ENCODE data around the gene DCX.

The DCX gene

DNA sequence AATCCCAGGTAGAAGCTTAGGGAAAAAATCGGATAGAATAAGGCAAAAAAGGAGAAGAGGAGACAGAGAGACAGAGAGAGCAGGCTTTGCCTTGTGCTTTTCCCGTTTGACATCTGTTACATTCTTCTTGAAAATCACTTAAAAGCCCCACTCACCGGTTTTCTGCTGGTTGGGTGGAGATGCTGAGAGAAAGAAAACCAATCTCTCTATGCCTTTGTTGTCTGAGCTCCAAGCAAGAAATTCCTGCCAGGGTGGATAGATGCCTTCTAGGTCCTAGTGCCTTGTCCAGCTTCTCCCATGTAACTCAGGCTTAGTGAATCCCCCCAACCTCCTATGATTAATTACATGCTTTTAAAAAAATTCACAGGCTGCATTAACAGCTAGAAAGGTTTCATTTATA is at the start of gene DCX:
TSS of gene DCX (minus strand) at position 210 of the 400 bp plus-strand sequence. CDS start 1,794 bp downstream, outside the sequence.
- in situ Hi-C loops (cut with HindIII; ENCODE audit: low pct_ligation_motif_present, low pct_unique_long_range_greater_than_20kb, low sequenced_read_pairs), result no loop called here
- DNase-seq, result no peak

DNA sequence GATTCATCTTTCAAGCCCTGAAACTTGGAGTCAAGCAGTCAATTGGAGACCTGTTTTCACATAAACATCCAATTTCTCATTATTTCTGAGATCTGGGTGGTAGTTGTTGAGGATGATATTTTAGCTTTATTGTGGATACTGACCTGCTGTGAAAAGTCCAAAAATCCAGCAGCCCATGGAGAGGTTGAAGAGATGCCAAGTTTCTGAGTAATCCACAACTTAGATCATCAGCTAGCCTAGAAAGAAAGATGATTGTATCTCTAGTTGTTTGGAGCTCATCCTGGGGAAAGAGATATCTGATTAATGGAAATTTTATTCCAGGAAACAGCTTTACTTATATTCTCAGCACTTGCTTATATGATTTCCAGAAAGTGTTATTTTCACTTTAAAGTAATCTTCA is 48.6 kb upstream of the DCX start:
- DNase-seq, result no peak
- in situ Hi-C loops (cut with HindIII; ENCODE audit: low pct_ligation_motif_present, low pct_unique_long_range_greater_than_20kb, low sequenced_read_pairs), result no loop called here

DNA sequence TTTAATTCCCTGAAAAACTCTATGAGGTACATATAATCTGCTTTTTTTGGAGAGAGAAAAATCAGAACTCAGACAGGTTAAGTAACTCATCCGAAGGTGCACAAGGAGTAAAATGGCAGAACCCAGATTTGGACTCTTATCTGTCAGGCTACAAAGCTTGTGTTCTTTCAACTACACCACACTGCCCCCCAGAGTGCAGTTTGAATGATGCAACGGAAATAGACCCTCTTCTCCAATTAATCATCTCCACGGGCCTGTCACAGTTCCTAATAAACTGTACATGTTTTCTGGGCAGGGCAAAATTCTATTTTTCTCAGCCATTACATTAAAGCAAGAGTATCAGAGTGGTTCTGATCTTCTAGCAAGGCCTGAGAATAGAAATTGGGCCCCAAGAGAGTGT is 35.3 kb upstream of the DCX start:
- DNase-seq, result peak; percentile 23

DNA sequence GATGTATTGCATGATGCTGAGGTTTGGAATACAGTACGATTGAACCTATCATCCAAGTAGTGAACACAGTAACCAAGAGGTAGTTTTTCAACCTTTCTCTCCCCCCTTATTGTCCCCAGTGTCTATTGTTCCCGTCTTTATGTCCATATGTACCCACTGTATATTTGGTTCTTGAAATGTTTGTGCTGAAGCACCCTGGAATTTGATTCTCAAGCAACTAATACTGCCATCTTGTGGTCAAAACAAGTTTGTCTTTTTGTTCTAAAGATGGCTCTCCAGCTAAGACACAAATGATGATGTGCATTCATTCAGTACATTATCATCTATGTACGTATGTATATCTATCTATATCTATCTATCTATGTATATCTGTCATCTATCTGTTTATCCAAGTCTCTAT is 33.5 kb upstream of the DCX start:
- DNase-seq, result peak; percentile 39

More for the DNA sequence above, 35.3 kb upstream of the DCX start:
- in situ Hi-C loops (cut with HindIII; ENCODE audit: low pct_ligation_motif_present, low pct_unique_long_range_greater_than_20kb, low sequenced_read_pairs), result no loop called here

DNA sequence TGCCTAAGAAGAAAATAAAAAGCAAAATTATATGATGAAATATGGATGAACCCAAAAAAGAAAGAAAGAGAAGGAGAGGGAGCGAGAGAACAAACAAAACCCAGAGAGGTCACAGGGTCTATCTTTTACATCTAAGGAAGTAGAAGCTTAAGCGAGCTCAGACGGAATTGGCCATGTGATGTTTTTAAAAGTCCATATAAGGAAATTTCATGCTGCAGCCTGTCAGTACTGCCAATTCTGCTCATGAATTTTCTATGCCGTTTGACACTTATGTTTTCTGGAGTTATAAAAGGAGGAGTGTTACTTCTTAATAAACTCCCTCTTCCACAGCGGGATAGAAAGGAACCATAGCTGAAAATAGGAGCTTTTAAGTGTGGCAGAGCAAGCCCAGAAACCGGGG is 32.9 kb upstream of the DCX start:
- in situ Hi-C loops (cut with HindIII; ENCODE audit: low pct_ligation_motif_present, low pct_unique_long_range_greater_than_20kb, low sequenced_read_pairs), result no loop called here
- no peak for DNase-seq

More for the DNA sequence above, 33.5 kb upstream of the DCX start:
- in situ Hi-C loops (cut with HindIII; ENCODE audit: low pct_ligation_motif_present, low pct_unique_long_range_greater_than_20kb, low sequenced_read_pairs), result no loop called here

DNA sequence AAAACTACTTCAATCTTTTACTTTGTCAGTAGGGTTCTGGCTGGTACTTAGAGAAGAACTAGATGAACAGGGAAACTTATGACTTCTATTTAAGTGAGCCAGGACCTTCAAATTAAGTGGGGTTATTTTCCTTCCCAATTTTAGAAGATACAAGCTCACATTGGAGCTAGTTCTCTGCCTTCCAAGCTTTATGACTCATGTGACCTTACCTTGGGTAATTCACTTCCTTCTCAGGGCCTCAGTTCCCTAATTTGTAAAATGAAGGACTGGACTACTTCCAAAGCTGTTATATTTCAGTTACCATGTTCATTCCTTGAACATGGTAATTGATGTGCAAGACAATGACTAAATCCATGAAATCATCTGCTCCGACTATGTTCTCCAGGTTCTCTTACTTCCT is 32.0 kb upstream of the DCX start:
- in situ Hi-C loops (cut with HindIII; ENCODE audit: low pct_ligation_motif_present, low pct_unique_long_range_greater_than_20kb, low sequenced_read_pairs), result no loop called here
- no peak for DNase-seq

DNA sequence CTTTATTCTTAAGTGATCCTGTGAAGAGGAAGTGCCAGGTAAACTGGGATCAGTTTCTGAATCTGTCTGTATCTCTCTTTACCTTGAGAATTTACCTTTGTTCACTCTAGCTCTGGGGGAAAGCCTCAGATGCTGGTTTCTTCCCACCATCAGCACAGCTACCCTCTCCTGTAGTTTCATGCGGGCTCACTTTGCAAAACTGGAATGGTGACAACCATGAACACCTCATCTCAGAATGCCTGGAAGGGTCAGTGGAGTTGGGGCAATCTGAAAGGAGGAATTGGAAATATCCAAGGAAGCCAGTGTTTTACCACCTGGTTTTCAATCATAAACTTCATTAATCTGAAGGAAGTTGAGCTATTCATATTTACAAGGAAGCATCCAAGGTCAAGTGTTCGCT is 30.8 kb upstream of the DCX start:
- DNase-seq, result no peak
- in situ Hi-C loops (cut with HindIII; ENCODE audit: low pct_ligation_motif_present, low pct_unique_long_range_greater_than_20kb, low sequenced_read_pairs), result no loop called here

DNA sequence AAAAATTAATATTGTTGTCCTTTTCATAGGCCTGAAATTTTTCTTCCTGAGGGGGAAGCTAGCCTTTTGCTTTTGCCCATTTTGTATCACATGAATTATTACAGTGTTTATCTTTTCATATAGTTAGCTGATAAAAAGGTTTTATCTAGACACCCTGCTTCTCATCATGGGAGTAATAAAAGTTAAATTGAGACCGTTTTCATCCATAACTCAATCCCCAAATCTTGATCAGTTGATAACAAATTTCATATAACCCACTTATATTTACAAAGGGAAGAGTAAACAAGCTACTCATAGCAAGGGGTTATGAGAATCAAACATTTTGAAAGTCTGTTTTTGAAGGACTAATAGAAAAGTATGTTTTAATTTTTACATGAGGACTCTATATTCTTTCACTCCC is 23.5 kb upstream of the DCX start:
- no peak for DNase-seq
- in situ Hi-C loops (cut with HindIII; ENCODE audit: low pct_ligation_motif_present, low pct_unique_long_range_greater_than_20kb, low sequenced_read_pairs), result no loop called here

DNA sequence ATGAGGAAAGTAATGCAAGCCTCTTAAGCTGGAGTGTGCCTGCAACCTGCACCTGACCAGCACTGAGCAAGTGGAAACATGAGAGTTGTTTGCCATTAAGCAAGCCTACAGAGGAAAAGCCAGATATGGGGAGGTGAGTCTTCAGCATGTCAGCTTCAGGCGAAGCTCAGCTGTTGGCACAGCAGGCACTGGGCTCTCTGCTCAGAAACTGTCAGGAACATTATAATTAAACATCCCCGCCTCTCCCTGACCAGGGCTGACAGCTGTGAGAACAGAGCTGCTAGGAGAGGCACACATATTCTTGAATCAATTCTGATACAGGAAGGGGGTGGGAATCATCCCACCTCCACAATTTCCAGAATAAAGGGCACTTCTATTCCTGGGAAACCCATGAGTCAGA is 19.0 kb upstream of the DCX start:
- DNase-seq, result no peak
- in situ Hi-C loops (cut with HindIII; ENCODE audit: low pct_ligation_motif_present, low pct_unique_long_range_greater_than_20kb, low sequenced_read_pairs), result no loop called here

DNA sequence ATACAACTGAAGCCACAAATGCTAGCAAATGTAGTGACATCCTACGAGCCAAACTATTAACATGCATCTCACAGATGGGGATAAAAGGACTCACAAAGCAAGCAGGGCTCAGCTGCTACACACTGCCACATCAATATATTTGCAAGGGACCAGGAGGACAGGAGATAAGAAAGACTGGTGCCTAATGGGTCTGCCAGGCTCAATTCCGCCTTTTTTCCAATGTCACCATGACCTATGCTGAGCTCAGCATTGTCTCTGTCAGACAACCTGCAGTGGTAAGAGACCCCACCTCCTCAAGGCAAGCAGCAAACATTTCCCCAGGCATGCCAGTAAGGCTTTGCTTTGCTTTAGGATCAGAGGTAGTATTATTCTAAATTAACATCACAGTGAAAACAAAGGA is 435 bp downstream of the DCX start:
- in situ Hi-C loops (cut with HindIII; ENCODE audit: low pct_ligation_motif_present, low pct_unique_long_range_greater_than_20kb, low sequenced_read_pairs), result no loop called here
- DNase-seq, result no peak

DNA sequence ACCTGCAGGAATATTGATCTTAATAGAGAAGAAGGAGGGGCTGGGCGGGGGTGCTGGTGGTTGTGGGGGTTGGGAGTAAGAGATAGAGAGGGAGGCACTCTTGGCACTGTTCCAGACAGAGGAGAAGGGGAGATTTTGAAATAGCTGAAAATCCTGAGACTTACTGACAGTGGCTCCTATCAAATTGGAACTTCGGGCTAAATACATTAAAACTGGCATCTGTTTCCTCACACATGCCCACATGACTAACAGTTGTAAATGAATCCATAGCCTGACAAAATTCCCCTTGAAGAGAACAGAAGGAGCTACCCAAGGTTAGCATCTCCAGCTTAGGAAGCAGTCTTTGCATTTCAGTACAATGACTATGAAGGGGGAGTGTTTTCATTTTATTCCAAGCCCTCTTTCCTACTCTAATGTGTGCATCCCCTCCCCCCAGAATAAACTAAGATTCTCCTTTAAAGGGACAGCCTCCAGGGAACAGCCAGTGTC is 1.4 kb downstream of the DCX start:
- in situ Hi-C loops (cut with HindIII; ENCODE audit: low pct_ligation_motif_present, low pct_unique_long_range_greater_than_20kb, low sequenced_read_pairs), result no loop called here
- DNase-seq, result no peak

DNA sequence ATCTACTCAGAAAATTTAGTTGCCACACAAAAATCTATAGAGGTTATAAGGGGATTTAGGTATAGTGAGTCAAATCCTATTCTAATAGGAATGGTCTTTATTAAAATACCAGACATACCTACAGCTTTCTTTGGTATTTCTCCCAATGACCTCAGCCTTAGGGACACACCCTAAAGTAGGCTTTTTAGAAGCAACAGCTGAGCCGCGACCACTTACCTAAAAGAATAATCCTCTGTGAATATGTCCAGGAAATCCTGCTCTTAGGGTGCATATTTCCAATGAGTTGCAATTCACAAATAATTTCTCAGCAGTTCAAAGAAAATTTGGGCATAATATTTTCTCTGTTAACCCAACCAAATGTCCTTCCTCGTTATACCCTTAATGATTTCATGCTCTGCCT is 2.7 kb downstream of the DCX start:
- in situ Hi-C loops (cut with HindIII; ENCODE audit: low pct_ligation_motif_present, low pct_unique_long_range_greater_than_20kb, low sequenced_read_pairs), result no loop called here

DNA sequence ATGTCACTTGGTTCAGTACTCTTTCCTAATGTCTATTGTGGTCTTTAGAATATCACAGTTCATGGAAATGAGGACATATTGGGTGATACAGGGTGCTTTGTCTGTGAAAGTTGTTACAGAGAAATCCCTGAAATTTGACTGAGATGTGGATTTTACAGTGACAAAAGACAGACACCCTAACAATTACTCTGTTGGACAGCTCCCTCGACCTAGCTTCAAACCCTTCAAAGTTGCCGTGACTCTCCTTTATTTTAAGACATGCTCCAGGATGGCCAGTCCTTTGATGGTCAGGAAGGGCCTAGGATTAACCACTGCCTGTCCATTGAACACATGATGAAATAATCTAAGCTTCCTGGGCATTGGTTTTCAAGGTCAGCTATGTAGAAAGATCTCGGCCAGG is 4.0 kb downstream of the DCX start:
- in situ Hi-C loops (cut with HindIII; ENCODE audit: low pct_ligation_motif_present, low pct_unique_long_range_greater_than_20kb, low sequenced_read_pairs), result no loop called here
- no peak for DNase-seq

More for the DNA sequence above, 2.7 kb downstream of the DCX start:
- no peak for DNase-seq

DNA sequence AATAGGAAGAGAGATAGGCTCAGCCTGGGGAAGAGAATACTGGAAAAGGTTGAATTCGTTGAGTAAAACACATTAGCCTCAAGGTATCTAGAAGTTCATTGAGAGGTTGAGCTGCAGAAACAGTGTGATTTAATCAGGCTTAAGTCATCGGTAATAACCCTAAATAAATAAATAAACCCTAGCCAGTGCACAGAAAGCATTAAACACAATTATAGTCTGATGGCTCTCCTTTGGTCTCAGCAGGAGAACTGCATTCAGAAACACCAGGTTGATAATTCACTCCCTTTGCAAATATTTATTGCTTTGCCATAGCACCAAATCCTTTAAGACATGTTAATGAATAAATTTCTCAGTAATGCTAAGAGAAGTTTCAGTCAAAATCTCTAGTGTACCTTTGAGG is 9.6 kb downstream of the DCX start:
- in situ Hi-C loops (cut with HindIII; ENCODE audit: low pct_ligation_motif_present, low pct_unique_long_range_greater_than_20kb, low sequenced_read_pairs), result no loop called here
- DNase-seq, result no peak

DNA sequence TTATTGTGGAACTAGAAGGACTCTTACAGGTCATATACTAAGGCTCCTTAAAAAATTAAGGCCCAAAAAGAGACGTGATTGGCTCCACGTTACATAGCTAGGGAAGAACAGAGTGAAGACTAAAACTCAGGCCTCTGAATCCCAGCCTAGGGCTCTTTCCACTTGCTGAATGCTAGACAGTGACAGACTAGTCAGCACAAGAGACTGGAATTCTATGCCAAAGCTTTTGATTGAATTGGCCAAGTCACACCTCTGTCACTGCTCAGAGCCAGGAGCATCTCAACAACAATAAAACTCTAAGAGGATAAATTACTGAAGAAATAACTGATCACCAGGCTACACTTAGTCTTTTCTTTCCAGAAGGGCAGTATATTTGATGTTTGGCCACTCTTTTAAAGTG is 16.8 kb downstream of the DCX start:
- in situ Hi-C loops (cut with HindIII; ENCODE audit: low pct_ligation_motif_present, low pct_unique_long_range_greater_than_20kb, low sequenced_read_pairs), result no loop called here
- DNase-seq, result no peak

DNA sequence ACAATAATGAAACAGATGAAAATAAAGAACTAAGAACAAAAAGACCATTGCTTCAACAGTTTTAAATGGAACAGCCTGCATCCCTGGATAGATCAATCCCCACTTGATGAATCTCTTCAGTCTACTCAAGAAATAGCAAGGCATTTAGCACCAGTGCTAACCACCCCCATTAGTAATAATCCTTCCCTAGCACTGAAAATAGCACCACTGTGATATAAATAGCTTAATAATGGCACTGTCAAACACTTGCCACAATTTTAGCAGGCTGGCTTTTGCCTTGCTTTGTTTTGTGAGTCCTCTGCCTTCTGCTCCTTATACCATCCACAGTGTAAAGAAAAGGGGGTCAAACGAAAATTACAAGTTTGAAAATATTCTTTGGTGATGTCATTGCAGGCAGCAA is 17.4 kb downstream of the DCX start:
- DNase-seq, result no peak
- in situ Hi-C loops (cut with HindIII; ENCODE audit: low pct_ligation_motif_present, low pct_unique_long_range_greater_than_20kb, low sequenced_read_pairs), result no loop called here

DNA sequence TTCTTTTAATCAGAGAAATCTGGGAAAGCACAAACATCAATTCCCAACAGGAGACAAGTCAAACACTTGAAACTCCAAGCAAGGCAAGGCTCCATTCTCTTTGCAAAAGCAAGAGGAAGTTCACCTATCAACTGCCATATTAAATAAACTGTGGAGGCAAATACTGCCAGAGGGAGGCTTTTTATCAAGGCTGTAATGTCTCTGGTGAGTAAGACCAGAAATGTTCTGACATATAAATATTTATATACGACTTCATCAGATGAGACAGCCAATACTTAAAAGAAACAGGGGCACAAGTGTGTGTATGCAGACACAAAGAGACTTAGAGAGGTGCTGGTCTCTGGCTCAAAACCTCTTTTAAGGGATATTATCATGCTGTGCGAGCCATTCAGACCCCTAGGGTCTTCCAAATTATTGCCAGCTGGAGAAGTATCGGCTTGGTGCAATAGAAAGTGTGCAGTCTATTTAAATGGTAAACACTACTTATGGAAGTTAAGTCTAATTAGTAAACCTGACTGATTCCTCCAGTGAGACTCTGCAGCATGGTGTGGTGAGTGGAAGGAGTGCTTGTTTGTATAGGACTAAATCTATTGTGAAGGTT is 24.4 kb downstream of the DCX start:
- in situ Hi-C loops (cut with HindIII; ENCODE audit: low pct_ligation_motif_present, low pct_unique_long_range_greater_than_20kb, low sequenced_read_pairs), result no loop called here
- DNase-seq, result no peak

DNA sequence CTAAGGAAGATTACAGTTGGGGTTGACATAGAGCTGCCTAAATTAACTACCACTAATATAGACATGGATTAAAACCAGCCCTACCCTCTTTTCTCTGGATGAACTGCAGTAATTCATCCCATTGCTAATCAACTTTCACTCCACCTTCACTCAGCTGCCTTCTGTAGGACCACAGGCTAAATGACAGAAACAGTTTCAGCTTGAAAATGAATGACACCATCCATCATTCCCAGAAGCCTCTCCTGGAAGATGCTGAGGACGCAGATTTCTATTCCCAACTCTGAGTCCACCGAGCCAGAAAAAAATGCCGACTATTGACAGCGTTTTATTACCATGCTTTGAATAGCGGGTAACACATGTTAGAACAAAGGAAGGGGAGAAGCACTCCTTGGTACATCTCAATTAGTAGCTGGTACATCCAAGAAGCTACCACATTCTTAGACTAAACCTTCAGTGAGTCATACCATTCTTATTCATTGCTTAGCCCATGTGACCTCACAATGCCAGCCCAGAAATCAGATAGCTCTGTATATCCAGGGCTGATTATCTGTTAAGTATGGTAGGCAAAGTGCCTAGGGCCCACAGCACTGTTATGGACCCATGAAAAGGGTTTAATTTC is 25.3 kb downstream of the DCX start:
- in situ Hi-C loops (cut with HindIII; ENCODE audit: low pct_ligation_motif_present, low pct_unique_long_range_greater_than_20kb, low sequenced_read_pairs), result no loop called here

DNA sequence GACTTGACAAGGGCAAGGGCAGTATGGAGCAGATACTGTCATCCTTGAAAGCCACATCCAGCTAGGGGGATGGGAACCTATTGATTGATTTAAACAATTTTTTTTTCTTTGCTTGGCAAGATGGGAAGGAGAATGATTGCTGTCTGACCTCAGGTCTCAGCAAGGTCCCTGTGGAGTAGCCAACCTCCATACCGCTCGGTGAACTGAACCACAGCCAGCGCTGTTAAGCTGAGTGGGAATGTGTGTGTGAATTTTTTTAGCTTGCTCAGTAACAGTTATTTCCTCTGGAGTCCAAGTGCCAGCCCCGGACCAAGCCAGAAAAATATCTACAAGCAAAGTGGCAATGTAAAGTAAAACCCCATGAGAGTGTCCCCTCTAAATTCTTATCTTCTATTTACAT is 25.9 kb downstream of the DCX start:
- in situ Hi-C loops (cut with HindIII; ENCODE audit: low pct_ligation_motif_present, low pct_unique_long_range_greater_than_20kb, low sequenced_read_pairs), result no loop called here
- no peak for DNase-seq

More for the DNA sequence above, 25.3 kb downstream of the DCX start:
- no peak for DNase-seq

DNA sequence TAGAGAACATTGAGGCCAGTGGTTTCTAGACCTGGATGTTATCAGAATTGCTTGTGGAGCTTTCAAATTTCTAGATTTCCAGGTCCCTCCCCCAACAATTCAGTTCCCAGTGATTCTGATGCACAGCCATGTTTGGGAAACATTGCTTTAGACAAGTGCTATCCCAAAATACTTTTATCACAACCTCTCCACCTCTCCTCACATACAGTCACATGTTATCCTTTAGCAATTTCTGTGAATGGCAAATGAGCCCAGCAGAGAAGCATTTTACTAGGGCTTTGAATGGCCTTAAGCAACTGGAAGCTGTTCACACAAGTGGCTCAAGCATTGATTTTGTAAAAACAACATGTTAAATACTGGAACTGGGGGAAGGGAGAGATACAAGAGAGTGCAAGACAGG is 29.7 kb downstream of the DCX start:
- in situ Hi-C loops (cut with HindIII; ENCODE audit: low pct_ligation_motif_present, low pct_unique_long_range_greater_than_20kb, low sequenced_read_pairs), result no loop called here
- no peak for DNase-seq
